T-cell (primary cell): ENCODE measurements around the gene TNNI3K. TPM values are rescaled to one million over a fixed set of nuclear protein-coding genes. Genes with fewer than 3 reads are reported as not detected.
A peak's percentile ranks its signal among the peaks of the same experiment; 100 is the strongest.

Experiments
- ATAC-seq, 4 experiments: fragments of 200-7000 bp in 3 of 4; fragments of 150-1000 bp in 1 of 4; cut with Tn5 transposase; replicated peaks in 1 of 4; 1 replicate in 3 of 4; 2 replicates in 1 of 4; pipeline ENCODE4 v1.10.0; 2021; ENCODE audit warnings: moderate library complexity in 3 of 4, mild to moderate bottlenecking in 2 of 4, moderate number of reproducible peaks in 1 of 4
- CTCF ChIA-PET, 2 donors: fragments of 300-600 bp; sonication (Branson Sonifier 250); formaldehyde crosslinking; loops; one replicate each; lab custom pipeline; 2022; ENCODE audit warnings: antibody characterized with exemption in 2 of 2; lab: Charles Lee
- POLR2A ChIA-PET, 2 donors: fragments of 300-600 bp; sonication (Branson Sonifier 250); formaldehyde crosslinking; loops; one replicate each; lab custom pipeline; 2022; ENCODE audit warnings: antibody characterized with exemption in 2 of 2; lab: Charles Lee
- DNase-seq, 35 experiments: peaks; one replicate each; pipeline versions ENCODE4 v3.0.0 to v3.0.0-alpha.2; 2013 to 2023
- H3K27ac ChIP-seq: one replicate; pipeline ENCODE4 v1.5.1; 2013; ENCODE audit warnings: low read length
- H3K27me3 ChIP-seq, 2 experiments: replicated peaks in 1 of 2; 1 replicate in 1 of 2; 2 replicates in 1 of 2; pipeline versions ENCODE4 v1.6.1 to v1.7.0; 2013; ENCODE audit warnings: low read length in 1 of 2, mixed read lengths in 1 of 2; ENCODE audit not compliant: control insufficient read depth in 2 of 2, insufficient read depth in 2 of 2; ENCODE audit errors: extremely low read depth in 1 of 2
- H3K36me3 ChIP-seq, 2 donors: 1 replicate in 1 of 2; 2 replicates in 1 of 2; pipeline versions ENCODE4 v1.6.1 to v1.7.0; 2013; ENCODE audit warnings: low read length in 1 of 2; ENCODE audit not compliant: control insufficient read depth in 2 of 2, insufficient read depth in 1 of 2; ENCODE audit errors: extremely low read depth in 1 of 2
- H3K4me1 ChIP-seq, 2 experiments: 1 replicate in 1 of 2; 2 replicates in 1 of 2; pipeline versions ENCODE4 v1.6.1 to v1.7.0; 2013; ENCODE audit warnings: low read length in 2 of 2, mixed read lengths in 1 of 2; ENCODE audit not compliant: insufficient read depth in 2 of 2, control insufficient read depth in 1 of 2; ENCODE audit errors: extremely low read depth in 1 of 2
- H3K4me3 ChIP-seq, 2 donors: 1 replicate in 1 of 2; 2 replicates in 1 of 2; pipeline versions ENCODE4 v1.5.1 to v1.7.0; 2013; ENCODE audit warnings: mild to moderate bottlenecking in 2 of 2, low read length in 1 of 2, moderate library complexity in 1 of 2; ENCODE audit not compliant: control insufficient read depth in 1 of 2; ENCODE audit errors: extremely low read depth in 1 of 2
- H3K9me3 ChIP-seq: 2 replicates; pipeline ENCODE4 v1.7.0; 2013
- H3K27ac Mint-ChIP-seq, 2 donors: one replicate each; pipeline ENCODE4 v1.8.0; 2020 to 2021; ENCODE audit warnings: mild to moderate bottlenecking in 2 of 2, mixed read lengths in 2 of 2
- H3K27me3 Mint-ChIP-seq, 2 donors: one replicate each; pipeline ENCODE4 v1.8.0; 2021 to 2022; ENCODE audit warnings: mixed read lengths in 2 of 2
- H3K36me3 Mint-ChIP-seq: one replicate; pipeline ENCODE4 v1.8.0; 2021; ENCODE audit warnings: mixed read lengths
- H3K4me1 Mint-ChIP-seq, 3 donors: one replicate each; pipeline ENCODE4 v1.8.0; 2020 to 2022; ENCODE audit warnings: mixed read lengths in 3 of 3, mild to moderate bottlenecking in 1 of 3
- H3K4me3 Mint-ChIP-seq, 3 donors: one replicate each; pipeline ENCODE4 v1.8.0; 2020 to 2022; ENCODE audit warnings: mild to moderate bottlenecking in 3 of 3, mixed read lengths in 3 of 3, moderate library complexity in 3 of 3
- H3K9me3 Mint-ChIP-seq, 3 donors: one replicate each; pipeline ENCODE4 v1.8.0; 2020 to 2022; ENCODE audit warnings: mixed read lengths in 3 of 3
- WGBS: methylation state at CpG from one replicate; pipeline ENCODE4 v1.1.5; 2013; ENCODE audit warnings: missing lambda C conversion rate; ENCODE audit not compliant: insufficient coverage; 5-methylcytosine and 5-hydroxymethylcytosine counted together
- total RNA-seq, 35 experiments: library from RNA in 6 of 35; stranded (reverse) in 6 of 35; fragments of 120-200 nt in 1 of 35; gene quantifications; one replicate each; pipeline versions ENCODE4 v1.2.1 to v1.2.4 and lab custom pipeline; 2013 to 2026

TNNI3K gene
- total RNA-seq, 5 donors from 2014 or later (not counting 1 experiment from before 2014, with no cell fraction given), result 0.89 to 1.2 TPM; not detected in 3

- ATAC-seq, result no peak
- H3K4me1 Mint-ChIP-seq, result no peaks in the 10 kb centered on the region
- no peaks in the 10 kb centered on the region for H3K9me3 ChIP-seq
- no peak overlapping the region for H3K27ac ChIP-seq
- no peak overlapping the region for H3K27ac Mint-ChIP-seq
- 97% methylated on average over 16 of the region's 24 CpGs for WGBS
- H3K4me3 Mint-ChIP-seq, result no peak overlapping the region
- H3K27me3 Mint-ChIP-seq, result peaks cover 1 to 4% of the 10 kb centered on the region in 2 donors
- H3K27me3 ChIP-seq, result no peaks in the 10 kb centered on the region
- peak in 1 of 35 experiments; percentile 3 for DNase-seq
- ChIA-PET CTCF (no interaction called here), POLR2A (no interaction called here)
- no peaks in the 10 kb centered on the region for H3K36me3 ChIP-seq
- H3K4me3 ChIP-seq, result no peak overlapping the region
- no peaks in the 10 kb centered on the region for H3K9me3 Mint-ChIP-seq
- no peaks in the 10 kb centered on the region for H3K4me1 ChIP-seq
- no peaks in the 10 kb centered on the region for H3K36me3 Mint-ChIP-seq
Observed at GRCh38 chr1:74465193-74465681, 230.1 kb downstream of the TNNI3K start.

- Histone ChIP-seq H3K27ac (no peak overlapping the region), H3K9me3 (no peaks in the 10 kb centered on the region), H3K27me3 (no peaks in the 10 kb centered on the region), H3K36me3 (no peaks in the 10 kb centered on the region), H3K4me1 (no peaks in the 10 kb centered on the region), H3K4me3 (no peak overlapping the region)
- Mint-ChIP-seq H3K27ac (no peak overlapping the region), H3K4me1 (no peaks in the 10 kb centered on the region), H3K4me3 (no peak overlapping the region), H3K27me3 (peaks cover 1 to 8% of the 10 kb centered on the region in 2 donors), H3K9me3 (no peaks in the 10 kb centered on the region), H3K36me3 (no peaks in the 10 kb centered on the region)
- DNase-seq, result no peak
- CTCF ChIA-PET, result no interaction called here
- no peak for ATAC-seq
- 100% methylated on average over 2 of the region's 3 CpGs for WGBS
- POLR2A ChIA-PET, result no interaction called here
Observed at GRCh38 chr1:74467786-74468377, 232.7 kb downstream of the TNNI3K start.

GRCh38 chr1:74468982-74469603 lies 233.9 kb downstream of the TNNI3K start:
- CTCF ChIA-PET, result no interaction called here
- no peaks in the 10 kb centered on the region for H3K36me3 Mint-ChIP-seq

GRCh38 chr1:74470251-74470650 lies 235.1 kb downstream of the TNNI3K start:
- no peak overlapping the region for H3K27ac ChIP-seq
- H3K4me1 ChIP-seq, result no peaks in the 10 kb centered on the region
- Mint-ChIP-seq H3K27ac (no peak overlapping the region), H3K9me3 (no peaks in the 10 kb centered on the region), H3K4me1 (no peaks in the 10 kb centered on the region), H3K27me3 (peaks cover 1 to 8% of the 10 kb centered on the region in 2 donors), H3K36me3 (no peaks in the 10 kb centered on the region), H3K4me3 (no peak overlapping the region)
- H3K36me3 ChIP-seq, result no peaks in the 10 kb centered on the region
- H3K4me3 ChIP-seq, result no peak overlapping the region
- DNase-seq (no peak), ATAC-seq (no peak)
- WGBS, result 60% methylated on average over 1 of the region's 3 CpGs
- POLR2A ChIA-PET, result no interaction called here
- CTCF ChIA-PET, result no interaction called here
- H3K9me3 ChIP-seq, result no peaks in the 10 kb centered on the region
- no peaks in the 10 kb centered on the region for H3K27me3 ChIP-seq

More at GRCh38 chr1:74468982-74469603, 233.9 kb downstream of the TNNI3K start:
- H3K4me1 ChIP-seq, result no peaks in the 10 kb centered on the region
- H3K27ac ChIP-seq, result no peak overlapping the region
- no peaks in the 10 kb centered on the region for H3K4me1 Mint-ChIP-seq
- no peaks in the 10 kb centered on the region for H3K27me3 ChIP-seq
- H3K36me3 ChIP-seq, result no peaks in the 10 kb centered on the region
- H3K9me3 ChIP-seq, result no peaks in the 10 kb centered on the region
- peaks cover 1 to 8% of the 10 kb centered on the region in 2 donors for H3K27me3 Mint-ChIP-seq
- ATAC-seq, result no peak
- H3K9me3 Mint-ChIP-seq, result no peaks in the 10 kb centered on the region
- peak in 1 of 35 experiments; percentile 1 for DNase-seq
- H3K4me3 ChIP-seq, result no peak overlapping the region
- POLR2A ChIA-PET, result no interaction called here
- H3K4me3 Mint-ChIP-seq, result no peak overlapping the region
- no peak overlapping the region for H3K27ac Mint-ChIP-seq
- no CpG with 5 or more reads among the region's 2 CpGs for WGBS

- Mint-ChIP-seq H3K27me3 (peaks cover 1 to 8% of the 10 kb centered on the region in 2 donors), H3K9me3 (no peaks in the 10 kb centered on the region), H3K4me3 (no peak overlapping the region), H3K4me1 (no peaks in the 10 kb centered on the region), H3K36me3 (no peaks in the 10 kb centered on the region), H3K27ac (no peak overlapping the region)
- Histone ChIP-seq H3K9me3 (no peaks in the 10 kb centered on the region), H3K4me3 (no peak overlapping the region), H3K36me3 (no peaks in the 10 kb centered on the region), H3K27ac (no peak overlapping the region), H3K4me1 (no peaks in the 10 kb centered on the region), H3K27me3 (no peaks in the 10 kb centered on the region)
- POLR2A ChIA-PET, result no interaction called here
- ATAC-seq (no peak), DNase-seq (no peak)
- CTCF ChIA-PET, result no interaction called here
- 36% methylated on average over 3 of the region's 3 CpGs for WGBS
Observed at GRCh38 chr1:74470936-74471335, 235.7 kb downstream of the TNNI3K start.

GRCh38 chr1:74471470-74471869 lies 236.3 kb downstream of the TNNI3K start:
- Histone ChIP-seq H3K4me1 (no peaks in the 10 kb centered on the region), H3K27ac (no peak overlapping the region), H3K9me3 (no peaks in the 10 kb centered on the region), H3K27me3 (no peaks in the 10 kb centered on the region), H3K36me3 (no peaks in the 10 kb centered on the region), H3K4me3 (no peak overlapping the region)
- Mint-ChIP-seq H3K4me1 (no peaks in the 10 kb centered on the region), H3K27me3 (peaks cover 1 to 12% of the 10 kb centered on the region in 2 donors), H3K36me3 (no peaks in the 10 kb centered on the region), H3K27ac (no peak overlapping the region), H3K4me3 (no peak overlapping the region), H3K9me3 (no peaks in the 10 kb centered on the region)
- CTCF ChIA-PET, result interaction anchor here in 1 of 2 donors (1.5 kb wide), 1 partner anchor 8 kb away, joined by 4 read pairs; no protein-coding TSS in a partner anchor
- ATAC-seq (no peak), DNase-seq (no peak)
- no CpG with 5 or more reads among the region's 3 CpGs for WGBS
- POLR2A ChIA-PET, result no interaction called here
